MM.1S (cell line): ENCODE measurements around the gene USP31.

Experiments
- DNase-seq: peaks from one replicate; pipeline ENCODE4 v3.0.0-alpha.2; 2015
- H2AFZ ChIP-seq: fragments of 300-600 bp; sonication (generic); 2 replicates; pipeline ENCODE4 v1.6.0; 2016; ENCODE audit warnings: antibody characterized with exemption, low read length
- H3F3A ChIP-seq: fragments of 300-600 bp; sonication (generic); 2 replicates; pipeline ENCODE4 v1.6.1; 2016; ENCODE audit warnings: mild to moderate bottlenecking, antibody characterized with exemption, low read length, moderate library complexity, mixed read lengths; ENCODE audit not compliant: insufficient read depth
- H3K27ac ChIP-seq: fragments of 300-600 bp; sonication (generic); 2 replicates; pipeline ENCODE4 v1.5.1; 2016; ENCODE audit warnings: mild to moderate bottlenecking, low read length
- H3K27me3 ChIP-seq: fragments of 300-600 bp; sonication (generic); replicated peaks from 2 replicates; pipeline ENCODE4 v1.6.0; 2016; ENCODE audit warnings: low read length; ENCODE audit not compliant: insufficient read depth
- H3K36me3 ChIP-seq: fragments of 300-600 bp; sonication (generic); replicated peaks from 2 replicates; pipeline ENCODE4 v1.6.1; 2016; ENCODE audit warnings: mild to moderate bottlenecking, low read length, mixed read lengths; ENCODE audit not compliant: insufficient read depth
- H3K4me1 ChIP-seq: fragments of 300-600 bp; sonication (generic); 2 replicates; pipeline ENCODE4 v1.6.1; 2016; ENCODE audit warnings: low read length, mixed read lengths
- H3K4me2 ChIP-seq: fragments of 300-600 bp; sonication (generic); 2 replicates; pipeline ENCODE4 v1.6.0; 2016; ENCODE audit warnings: low read depth, low read length
- H3K4me3 ChIP-seq: fragments of 300-600 bp; sonication (generic); 2 replicates; pipeline ENCODE4 v1.5.1; 2016; ENCODE audit warnings: low read length, mixed read lengths
- H3K79me2 ChIP-seq: fragments of 300-600 bp; sonication (generic); 2 replicates; pipeline ENCODE4 v1.6.1; 2016; ENCODE audit warnings: mixed run types, low read length, mixed read lengths
- H3K9ac ChIP-seq: fragments of 300-600 bp; sonication (generic); 2 replicates; pipeline ENCODE4 v1.6.1; 2016; ENCODE audit warnings: low read length, mixed read lengths
- H3K9me2 ChIP-seq: fragments of 300-600 bp; sonication (generic); replicated peaks from 2 replicates; pipeline ENCODE4 v1.6.1; 2016; ENCODE audit warnings: mild to moderate bottlenecking, low read length, mixed read lengths; ENCODE audit not compliant: insufficient read depth
- H3K9me3 ChIP-seq: fragments of 300-600 bp; sonication (generic); replicated peaks from 2 replicates; pipeline ENCODE4 v1.6.1; 2016; ENCODE audit warnings: mild to moderate bottlenecking, low read length, mixed read lengths; ENCODE audit not compliant: insufficient read depth
- H4K20me1 ChIP-seq: fragments of 300-600 bp; sonication (generic); 2 replicates; pipeline ENCODE4 v1.6.1; 2016; ENCODE audit warnings: mild to moderate bottlenecking, low read length, moderate library complexity, mixed read lengths; ENCODE audit not compliant: insufficient read depth
- CTCF ChIP-seq: fragments of 300-600 bp; sonication (generic); IDR thresholded peaks from 2 replicates; pipeline ENCODE4 v1.5.1; 2016; ENCODE audit warnings: antibody characterized with exemption, low read length, mixed read lengths
- EZH2 ChIP-seq: fragments of 300-600 bp; sonication (generic); optimal IDR thresholded peaks from 2 replicates; pipeline ENCODE3; 2017; ENCODE audit warnings: low read depth, mild to moderate bottlenecking, antibody characterized with exemption, low read length, mixed read lengths
- EZH2phosphoT487 ChIP-seq: fragments of 300-600 bp; sonication (generic); IDR thresholded peaks from 2 replicates; pipeline ENCODE4 v1.6.1; 2018; ENCODE audit warnings: antibody characterized with exemption, low read length

Gene USP31

GRCh38 chr16:23131036-23131435, 18.2 kb downstream of the USP31 start:
- no peak overlapping the region for H3K4me2 ChIP-seq
- H3K9me3 ChIP-seq = no peaks in the 10 kb centered on the region
- no peaks in the 10 kb centered on the region for H3K4me1 ChIP-seq
- no peak overlapping the region for H2AFZ ChIP-seq
- no peak overlapping the region for H3K9ac ChIP-seq
- DNase-seq = no peak
- no peak overlapping the region for H3K4me3 ChIP-seq
- 0 out of 2 replicates have a peak, but pooled peaks cover 3% of the 10 kb centered on the region for H4K20me1 ChIP-seq
- no peaks in the 10 kb centered on the region for H3K9me2 ChIP-seq
- TF ChIP-seq CTCF (no peak), EZH2 (no peak)
- H3K27me3 ChIP-seq = no peaks in the 10 kb centered on the region
- no peak overlapping the region for H3K27ac ChIP-seq
- no peaks in the 10 kb centered on the region for H3K36me3 ChIP-seq
- H3K79me2 ChIP-seq = peaks cover 93% of the 10 kb centered on the region
- H3F3A ChIP-seq = no peaks in the 10 kb centered on the region

GRCh38 chr16:23129686-23130085, 19.6 kb downstream of the USP31 start:
- DNase-seq = no peak
- Histone ChIP-seq H3K9me2 (no peaks in the 10 kb centered on the region), H3K27ac (no peak overlapping the region), H3K4me1 (no peaks in the 10 kb centered on the region), H3K4me2 (no peak overlapping the region), H3K9me3 (no peaks in the 10 kb centered on the region), H3K9ac (no peak overlapping the region), H3K27me3 (no peaks in the 10 kb centered on the region), H3F3A (no peaks in the 10 kb centered on the region), H2AFZ (no peak overlapping the region), H3K79me2 (peaks cover 94% of the 10 kb centered on the region), H4K20me1 (0 out of 2 replicates have a peak, but pooled peaks cover 3% of the 10 kb centered on the region), H3K36me3 (no peaks in the 10 kb centered on the region), H3K4me3 (no peak overlapping the region)
- no peak for TF ChIP-seq EZH2
- TF ChIP-seq EZH2phosphoT487 = no peak
- no peak for TF ChIP-seq CTCF

- Histone ChIP-seq H3K4me2 (no peak overlapping the region), H3K79me2 (peaks cover 91% of the 10 kb centered on the region), H3K9ac (no peak overlapping the region), H3K9me3 (no peaks in the 10 kb centered on the region), H3K27ac (no peak overlapping the region), H3K27me3 (no peaks in the 10 kb centered on the region), H2AFZ (no peak overlapping the region), H3K9me2 (no peaks in the 10 kb centered on the region), H3K4me1 (no peaks in the 10 kb centered on the region), H4K20me1 (no peaks in the 10 kb centered on the region), H3F3A (no peaks in the 10 kb centered on the region), H3K4me3 (no peak overlapping the region), H3K36me3 (no peaks in the 10 kb centered on the region)
- DNase-seq = no peak
- TF ChIP-seq EZH2 = no peak
- TF ChIP-seq CTCF = no peak
- no peak for TF ChIP-seq EZH2phosphoT487
Measured at GRCh38 chr16:23128056-23128455, 21.2 kb downstream of the USP31 start.
